Endothelial cell of umbilical vein (primary cell): ENCODE results near the gene HTT.

ENCODE experiments used
- CTCF ChIP-seq, 2 donors: IDR thresholded peaks; 1 replicate in 1 of 2; 2 replicates in 1 of 2; pipeline ENCODE4 v1.5.1; 2011; ENCODE audit warnings: low read length in 2 of 2, mild to moderate bottlenecking in 2 of 2, moderate library complexity in 2 of 2, control low read depth in 1 of 2, inconsistent platforms in 1 of 2, low read depth in 1 of 2; ENCODE audit not compliant: insufficient read depth in 1 of 2; ENCODE audit errors: extremely low read depth in 1 of 2
- EZH2 ChIP-seq: IDR thresholded peaks from 2 replicates; pipeline ENCODE4 v1.6.1; 2012; ENCODE audit warnings: borderline replicate concordance, low read depth, mild to moderate bottlenecking, moderate library complexity, low read length, inconsistent platforms; ENCODE audit not compliant: severe bottlenecking
- POLR2A ChIP-seq: IDR thresholded peaks from 2 replicates; pipeline ENCODE4 v1.6.1; 2012; ENCODE audit warnings: low read depth, mild to moderate bottlenecking, control low read depth, low read length
- POLR2AphosphoS5 ChIP-seq: IDR thresholded peaks from 2 replicates; pipeline ENCODE4 v1.6.1; 2012; ENCODE audit warnings: low read depth, mild to moderate bottlenecking, control low read depth, low read length, moderate library complexity; ENCODE audit not compliant: insufficient read depth

GRCh38 chr4:3034231-3034630 is 40.2 kb upstream of the HTT start:
- TF ChIP-seq EZH2 (no peak), CTCF (IDR thresholded peaks at IDR 0.05; ENCODE audit: extremely low read depth in 1 of 2, insufficient read depth in 1 of 2, low read depth in 1 of 2, low read length in 2 of 2) (no peak), POLR2A (no peak), POLR2AphosphoS5 (no peak)
